A549 (cell line): ENCODE results near the gene CATSPER4. TPM values are rescaled to one million over a fixed set of nuclear protein-coding genes. Genes with fewer than 3 reads are reported as not detected.

Experiments
- ATAC-seq, 2 experiments: fragments of 200-7000 bp in 1 of 2; fragments of >200 bp in 1 of 2; cut with Nextera tagmentation in 1 of 2; cut with Tn5 transposase in 1 of 2; 3 replicates each; pipeline versions ENCODE4 v1.8.0 to v1.9.1; 2018 to 2020; ENCODE audit warnings: mild to moderate bottlenecking in 1 of 2, moderate library complexity in 1 of 2
- CTCF ChIA-PET: fragments of 300-600 bp; sonication (Branson Sonifier 250); formaldehyde crosslinking; extraction: SDS; loops from one replicate; lab custom pipeline; 2021; ENCODE audit warnings: antibody characterized with exemption, inconsistent platforms; lab: Yijun Ruan, JAX
- POLR2A ChIA-PET: fragments of 350-600 bp; formaldehyde crosslinking; extraction: SDS; loops from one replicate; lab custom pipeline; 2021; ENCODE audit warnings: antibody characterized with exemption, inconsistent platforms; lab: Yijun Ruan, JAX
- DNase-seq, 2 experiments: peaks; one replicate each; pipeline versions ENCODE4 v3.0.0 to v3.0.0-alpha.2; 2011 to 2016; ENCODE audit warnings: low read depth in 1 of 2, low spot score in 1 of 2
- FAIRE-seq: peaks from 2 replicates; lab custom pipeline; 2011; peaks lifted over from hg19 to GRCh38; lab: Jason Lieb, UNC
- H3K27ac ChIP-seq, 2 experiments: fragments of >200 bp; sonication (Bioruptor Twin); formaldehyde crosslinking; 3 replicates each; pipeline ENCODE4 v1.5.1; 2016 to 2017
- H3K4me1 ChIP-seq: fragments of >200 bp; sonication (Bioruptor Twin); formaldehyde crosslinking; 3 replicates; pipeline ENCODE4 v1.6.1; 2016
- H3K4me2 ChIP-seq: fragments of >200 bp; sonication (Bioruptor Twin); formaldehyde crosslinking; 3 replicates; pipeline ENCODE4 v1.6.1; 2016
- H3K4me3 ChIP-seq: fragments of >200 bp; sonication (Bioruptor Twin); formaldehyde crosslinking; 3 replicates; pipeline ENCODE4 v1.5.1; 2016
- H3K9me3 ChIP-seq: fragments of >200 bp; sonication (Bioruptor Twin); formaldehyde crosslinking; 3 replicates; pipeline ENCODE4 v1.6.1; 2016
- BHLHE40 ChIP-seq: IDR thresholded peaks from 2 replicates; pipeline ENCODE4 v1.6.1; 2012; ENCODE audit warnings: low read depth, low read length, inconsistent platforms
- CBX2 ChIP-seq: fragments of 200-600 bp; sonication (generic); IDR thresholded peaks from 2 replicates; pipeline ENCODE4 v1.6.1; 2016; ENCODE audit warnings: low read depth, mild to moderate bottlenecking, borderline replicate concordance
- CBX8 ChIP-seq: fragments of 200-600 bp; sonication (generic); IDR thresholded peaks from 2 replicates; pipeline ENCODE4 v1.6.1; 2016
- EHF ChIP-seq: fragments of 250-450 bp; sonication (Bioruptor Pico); IDR thresholded peaks from 2 replicates; pipeline ENCODE4 v1.5.0; 2020; ENCODE audit warnings: mild to moderate bottlenecking
- EHMT2 ChIP-seq: fragments of 200-600 bp; sonication (generic); IDR thresholded peaks from 2 replicates; pipeline ENCODE4 v1.6.1; 2016; ENCODE audit warnings: antibody characterized with exemption, low read depth, mild to moderate bottlenecking, moderate library complexity
- FOSB ChIP-seq: fragments of 250-450 bp; sonication (Bioruptor Pico); IDR thresholded peaks from 2 replicates; pipeline ENCODE4 v1.5.0; 2020; ENCODE audit warnings: mild to moderate bottlenecking, moderate library complexity
- GATA3 ChIP-seq: IDR thresholded peaks from 2 replicates; pipeline ENCODE4 v1.6.1; 2012; ENCODE audit warnings: borderline replicate concordance
- HOXA7 ChIP-seq: fragments of 250-450 bp; sonication (Bioruptor Pico); IDR thresholded peaks from 2 replicates; pipeline ENCODE4 v1.5.0; 2020; ENCODE audit warnings: mild to moderate bottlenecking, moderate library complexity
- HOXB13 ChIP-seq: fragments of 250-450 bp; sonication (Bioruptor Pico); IDR thresholded peaks from 2 replicates; pipeline ENCODE4 v1.5.0; 2020; ENCODE audit warnings: low read depth, mild to moderate bottlenecking, moderate library complexity
- JUN ChIP-seq, 2 experiments: fragments of >200 bp; sonication (Bioruptor Twin); formaldehyde crosslinking; IDR thresholded peaks; 2 replicates in 1 of 2; 3 replicates in 1 of 2; pipeline ENCODE4 v1.6.1; 2016 to 2017
- JUNB ChIP-seq: fragments of >200 bp; sonication (Bioruptor Twin); formaldehyde crosslinking; IDR thresholded peaks from 2 replicates; pipeline ENCODE4 v1.6.1; 2016
- KDM1A ChIP-seq: fragments of 200-600 bp; sonication (generic); IDR thresholded peaks from 2 replicates; pipeline ENCODE4 v1.6.1; 2016; ENCODE audit warnings: low read depth, mild to moderate bottlenecking
- MAFK ChIP-seq: fragments of 450-650 bp; IDR thresholded peaks from 2 replicates; pipeline ENCODE4 v1.6.1; 2014; ENCODE audit not compliant: partially characterized antibody
- MAZ ChIP-seq: fragments of 150-350 bp; IDR thresholded peaks from 2 replicates; pipeline ENCODE4 v1.6.1; 2014; ENCODE audit warnings: antibody characterized with exemption, low read depth, low read length, borderline replicate concordance
- NFE2L2 ChIP-seq: fragments of 150-350 bp; conservative IDR thresholded peaks from 2 replicates; pipeline ENCODE4 v1.6.1; 2014; ENCODE audit warnings: low read length
- NR3C1 ChIP-seq: fragments of >200 bp; sonication (Bioruptor Twin); formaldehyde crosslinking; IDR thresholded peaks from 3 replicates; pipeline ENCODE4 v1.6.1; 2017
- RCOR1 ChIP-seq: fragments of 150-350 bp; IDR thresholded peaks from 2 replicates; pipeline ENCODE4 v1.6.1; 2014; ENCODE audit warnings: antibody characterized with exemption, low read length, low read depth
- ZFP36 ChIP-seq: fragments of 450-650 bp; IDR thresholded peaks from 2 replicates; pipeline ENCODE4 v1.6.1; 2014; ENCODE audit warnings: borderline replicate concordance; ENCODE audit not compliant: partially characterized antibody
- WGBS: methylation state at CpG from one replicate; pipeline ENCODE4 v1.1.6; 2017; ENCODE audit errors: missing lambda C conversion rate; 5-methylcytosine and 5-hydroxymethylcytosine counted together
- polyA plus RNA-seq, 4 experiments: library from polyadenylated mRNA; depleted of rRNA in 3 of 4; stranded (reverse); fragments of >200 nt; fragmentation: RNase III in 1 of 4; extraction: RNeasy Plus Mini Kit Qiagen cat#74134 plus additional on column Dnase treatment in 1 of 4; gene quantifications; 2 replicates in 3 of 4; 3 replicates in 1 of 4; pipeline ENCODE4 v1.2.3, GENCODE V29; 2011 to 2017
- TF ChIP-seq, protein P1 (sequence below): IDR thresholded peaks from 2 replicates; pipeline ENCODE4 v1.6.1; 2012
- TF ChIP-seq, protein P2 (sequence below): fragments of 150-350 bp; IDR thresholded peaks from 2 replicates; pipeline ENCODE4 v1.6.1; 2014; ENCODE audit warnings: low read depth, mild to moderate bottlenecking, low read length
- TF ChIP-seq, protein P3 (sequence below): IDR thresholded peaks from 2 replicates; pipeline ENCODE4 v1.6.1; 2012; ENCODE audit warnings: low read depth, borderline replicate concordance
- TF ChIP-seq, protein P4 (sequence below): fragments of >200 bp; sonication (Bioruptor Twin); formaldehyde crosslinking; IDR thresholded peaks from 2 replicates; pipeline ENCODE4 v1.6.1; 2016
- TF ChIP-seq, protein P5 (sequence below): fragments of >200 bp; sonication (Bioruptor Twin); formaldehyde crosslinking; IDR thresholded peaks from 3 replicates; pipeline ENCODE4 v1.6.1; 2016
- TF ChIP-seq, protein P6 (sequence below): IDR thresholded peaks from 2 replicates; pipeline ENCODE4 v1.6.1; 2012

The CATSPER4 gene
- polyA plus RNA-seq, 2 of the 4 experiments (the other 2 are of a cell fraction): not detected

DNA sequence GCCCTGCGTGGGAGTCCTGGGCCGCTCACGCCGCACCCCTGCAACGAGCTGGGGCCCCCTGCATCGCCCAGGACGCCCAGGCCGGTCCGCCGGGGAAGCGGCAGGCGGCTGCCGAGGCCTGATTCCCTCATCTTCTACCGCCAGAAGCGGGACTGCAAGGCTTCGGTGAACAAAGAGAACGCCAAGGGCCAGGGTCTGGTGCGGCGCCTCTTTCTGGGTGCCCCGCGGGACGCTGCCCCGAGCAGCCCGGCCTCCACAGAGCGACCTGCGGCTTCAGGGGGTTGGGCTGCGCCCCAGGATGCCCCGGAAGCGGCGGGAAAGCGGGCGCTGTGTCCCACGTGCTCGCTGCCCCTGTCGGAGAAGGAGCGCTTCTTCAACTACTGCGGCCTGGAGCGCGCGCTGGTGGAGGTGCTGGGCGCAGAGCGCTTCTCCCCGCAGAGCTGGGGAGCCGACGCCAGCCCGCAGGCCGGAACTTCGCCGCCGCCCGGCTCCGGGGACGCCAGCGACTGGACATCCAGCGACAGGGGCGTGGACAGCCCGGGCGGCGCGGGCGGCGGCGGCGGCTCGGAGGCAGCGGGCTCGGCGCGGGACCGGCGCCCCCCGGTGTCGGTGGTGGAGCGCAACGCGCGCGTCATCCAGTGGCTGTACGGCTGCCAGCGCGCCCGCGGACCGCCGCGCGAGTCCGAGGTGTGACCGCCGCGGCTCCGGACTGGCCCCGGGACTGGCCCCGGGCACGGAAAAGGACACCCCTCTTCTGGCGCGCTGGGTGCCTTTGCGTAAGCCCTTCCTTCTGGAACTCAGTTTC is 28.8 kb upstream of the CATSPER4 start (continued):
- no peak for TF ChIP-seq ZFP36
- no peak for TF ChIP-seq MAFK
- no peak for TF ChIP-seq FOSB (CRISPR knock-in tag)
- no peak for TF ChIP-seq CBX8
- TF ChIP-seq, protein P1, sequence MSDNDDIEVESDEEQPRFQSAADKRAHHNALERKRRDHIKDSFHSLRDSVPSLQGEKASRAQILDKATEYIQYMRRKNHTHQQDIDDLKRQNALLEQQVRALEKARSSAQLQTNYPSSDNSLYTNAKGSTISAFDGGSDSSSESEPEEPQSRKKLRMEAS: peak; percentile 94
- no peak for TF ChIP-seq JUN (IDR thresholded peaks at IDR 0.05)
- TF ChIP-seq, protein P2, sequence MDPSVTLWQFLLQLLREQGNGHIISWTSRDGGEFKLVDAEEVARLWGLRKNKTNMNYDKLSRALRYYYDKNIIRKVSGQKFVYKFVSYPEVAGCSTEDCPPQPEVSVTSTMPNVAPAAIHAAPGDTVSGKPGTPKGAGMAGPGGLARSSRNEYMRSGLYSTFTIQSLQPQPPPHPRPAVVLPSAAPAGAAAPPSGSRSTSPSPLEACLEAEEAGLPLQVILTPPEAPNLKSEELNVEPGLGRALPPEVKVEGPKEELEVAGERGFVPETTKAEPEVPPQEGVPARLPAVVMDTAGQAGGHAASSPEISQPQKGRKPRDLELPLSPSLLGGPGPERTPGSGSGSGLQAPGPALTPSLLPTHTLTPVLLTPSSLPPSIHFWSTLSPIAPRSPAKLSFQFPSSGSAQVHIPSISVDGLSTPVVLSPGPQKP: no peak
- TF ChIP-seq HOXB13 (CRISPR knock-in tag): no peak
- no peak for TF ChIP-seq MAZ
- no peak for TF ChIP-seq NR3C1

DNA sequence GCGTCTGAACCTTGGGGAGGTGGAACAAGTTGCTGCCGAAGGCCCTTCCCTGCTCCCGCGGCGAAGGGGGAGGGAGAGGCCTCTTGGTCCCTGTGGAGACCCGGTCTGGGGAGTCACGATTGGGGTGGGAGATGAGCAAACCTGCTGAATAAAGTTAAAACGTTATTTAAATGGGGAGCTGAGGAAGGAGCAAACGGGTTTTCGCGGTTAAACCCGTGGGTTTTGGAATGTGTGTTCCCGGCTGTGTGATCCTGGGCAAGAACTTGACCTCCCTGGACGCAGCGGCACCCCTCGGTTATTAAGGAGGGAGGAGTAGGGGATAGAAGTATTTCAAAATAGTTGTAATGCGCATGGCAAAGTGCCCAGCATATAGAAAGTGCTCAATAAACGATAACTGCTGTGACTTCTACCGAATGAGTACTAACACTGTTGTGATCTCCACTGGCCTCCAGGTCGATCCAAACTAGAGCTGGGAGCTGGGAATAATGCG is 28.1 kb upstream of the CATSPER4 start:
- Histone ChIP-seq H3K27ac (peak overlapping the region; percentile 60 to 87), H3K4me3 (peak overlapping the region; percentile 46), H3K4me1 (0 out of 3 replicates have a peak, but pooled peaks cover 6% of the 10 kb centered on the region), H3K4me2 (peak overlapping the region; percentile 93), H3K9me3 (no peaks in the 10 kb centered on the region)
- WGBS: 57% methylated on average over 20 of the region's 21 CpGs
- DNase-seq (peak in 1 of 2 experiments; percentile 16), ATAC-seq (no peak), FAIRE-seq (no peak)
- ChIA-PET CTCF (interaction anchor here (0.5 to 2.4 kb wide), 11 partner anchors 17 to 160 kb away, joined by 3 to 17 read pairs (median 4); partner anchors contain the start of gene CEP85), POLR2A (interaction anchor here (0.6 kb wide), 1 partner anchor 10 kb away, joined by 5 read pairs; no protein-coding TSS in a partner anchor)
- TF ChIP-seq GATA3 (no peak), EHMT2 (no peak), HOXA7 (no peak), EHF (CRISPR knock-in tag) (no peak), BHLHE40 (no peak), NFE2L2 (no peak), KDM1A (no peak), CBX2 (no peak), RCOR1 (no peak), JUNB (no peak)
- TF ChIP-seq, protein P2: no peak
- TF ChIP-seq, protein P3, sequence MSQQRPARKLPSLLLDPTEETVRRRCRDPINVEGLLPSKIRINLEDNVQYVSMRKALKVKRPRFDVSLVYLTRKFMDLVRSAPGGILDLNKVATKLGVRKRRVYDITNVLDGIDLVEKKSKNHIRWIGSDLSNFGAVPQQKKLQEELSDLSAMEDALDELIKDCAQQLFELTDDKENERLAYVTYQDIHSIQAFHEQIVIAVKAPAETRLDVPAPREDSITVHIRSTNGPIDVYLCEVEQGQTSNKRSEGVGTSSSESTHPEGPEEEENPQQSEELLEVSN: no peak
- TF ChIP-seq, protein P4, sequence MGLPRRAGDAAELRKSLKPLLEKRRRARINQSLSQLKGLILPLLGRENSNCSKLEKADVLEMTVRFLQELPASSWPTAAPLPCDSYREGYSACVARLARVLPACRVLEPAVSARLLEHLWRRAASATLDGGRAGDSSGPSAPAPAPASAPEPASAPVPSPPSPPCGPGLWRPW: no peak
- TF ChIP-seq, protein P5, sequence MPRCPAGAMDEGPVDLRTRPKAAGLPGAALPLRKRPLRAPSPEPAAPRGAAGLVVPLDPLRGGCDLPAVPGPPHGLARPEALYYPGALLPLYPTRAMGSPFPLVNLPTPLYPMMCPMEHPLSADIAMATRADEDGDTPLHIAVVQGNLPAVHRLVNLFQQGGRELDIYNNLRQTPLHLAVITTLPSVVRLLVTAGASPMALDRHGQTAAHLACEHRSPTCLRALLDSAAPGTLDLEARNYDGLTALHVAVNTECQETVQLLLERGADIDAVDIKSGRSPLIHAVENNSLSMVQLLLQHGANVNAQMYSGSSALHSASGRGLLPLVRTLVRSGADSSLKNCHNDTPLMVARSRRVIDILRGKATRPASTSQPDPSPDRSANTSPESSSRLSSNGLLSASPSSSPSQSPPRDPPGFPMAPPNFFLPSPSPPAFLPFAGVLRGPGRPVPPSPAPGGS: no peak
- TF ChIP-seq, protein P6, sequence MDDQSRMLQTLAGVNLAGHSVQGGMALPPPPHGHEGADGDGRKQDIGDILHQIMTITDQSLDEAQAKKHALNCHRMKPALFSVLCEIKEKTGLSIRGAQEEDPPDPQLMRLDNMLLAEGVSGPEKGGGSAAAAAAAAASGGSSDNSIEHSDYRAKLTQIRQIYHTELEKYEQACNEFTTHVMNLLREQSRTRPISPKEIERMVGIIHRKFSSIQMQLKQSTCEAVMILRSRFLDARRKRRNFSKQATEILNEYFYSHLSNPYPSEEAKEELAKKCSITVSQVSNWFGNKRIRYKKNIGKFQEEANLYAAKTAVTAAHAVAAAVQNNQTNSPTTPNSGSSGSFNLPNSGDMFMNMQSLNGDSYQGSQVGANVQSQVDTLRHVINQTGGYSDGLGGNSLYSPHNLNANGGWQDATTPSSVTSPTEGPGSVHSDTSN: no peak
